ENCODE results near the gene ANKRD28.

DNA sequence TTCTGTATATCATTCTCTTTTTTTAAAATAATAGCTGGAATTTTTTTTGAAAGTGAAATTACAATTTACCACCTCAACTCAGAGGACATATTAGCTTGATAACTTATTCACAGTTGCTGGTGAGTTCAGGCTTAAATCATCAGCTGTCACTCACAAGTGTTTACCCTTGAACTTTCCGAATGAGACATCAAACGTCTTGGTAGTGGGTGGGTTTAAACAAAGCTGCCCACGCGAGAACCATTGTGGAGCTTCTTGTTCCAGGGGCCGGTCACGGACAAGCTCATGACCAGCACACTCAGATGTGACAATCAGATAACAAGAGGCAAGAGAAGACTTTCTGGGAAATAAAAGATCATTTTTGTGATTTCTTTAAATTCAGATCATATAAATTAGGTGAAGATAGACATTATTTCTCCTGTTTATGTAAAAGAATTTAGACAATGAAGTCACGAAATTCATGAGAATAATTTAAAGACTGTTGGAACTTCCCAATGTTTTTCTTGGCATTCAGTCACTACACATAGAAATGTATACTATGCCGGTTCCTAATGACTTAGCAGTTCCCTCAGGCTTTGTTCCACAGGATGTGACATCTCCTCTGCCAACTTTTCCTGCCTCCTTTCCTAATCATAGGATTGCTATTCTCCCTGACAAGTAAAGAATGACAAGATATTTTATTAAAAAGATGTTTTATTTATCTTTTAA is 167.0 kb downstream of the ANKRD28 start:
- TF ChIP-seq, protein P1, sequence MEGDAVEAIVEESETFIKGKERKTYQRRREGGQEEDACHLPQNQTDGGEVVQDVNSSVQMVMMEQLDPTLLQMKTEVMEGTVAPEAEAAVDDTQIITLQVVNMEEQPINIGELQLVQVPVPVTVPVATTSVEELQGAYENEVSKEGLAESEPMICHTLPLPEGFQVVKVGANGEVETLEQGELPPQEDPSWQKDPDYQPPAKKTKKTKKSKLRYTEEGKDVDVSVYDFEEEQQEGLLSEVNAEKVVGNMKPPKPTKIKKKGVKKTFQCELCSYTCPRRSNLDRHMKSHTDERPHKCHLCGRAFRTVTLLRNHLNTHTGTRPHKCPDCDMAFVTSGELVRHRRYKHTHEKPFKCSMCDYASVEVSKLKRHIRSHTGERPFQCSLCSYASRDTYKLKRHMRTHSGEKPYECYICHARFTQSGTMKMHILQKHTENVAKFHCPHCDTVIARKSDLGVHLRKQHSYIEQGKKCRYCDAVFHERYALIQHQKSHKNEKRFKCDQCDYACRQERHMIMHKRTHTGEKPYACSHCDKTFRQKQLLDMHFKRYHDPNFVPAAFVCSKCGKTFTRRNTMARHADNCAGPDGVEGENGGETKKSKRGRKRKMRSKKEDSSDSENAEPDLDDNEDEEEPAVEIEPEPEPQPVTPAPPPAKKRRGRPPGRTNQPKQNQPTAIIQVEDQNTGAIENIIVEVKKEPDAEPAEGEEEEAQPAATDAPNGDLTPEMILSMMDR (conservative IDR thresholded peaks at IDR 0.05; ENCODE audit: low read depth in 2 of 2), result no peak
- no peak for TF ChIP-seq POLR2AphosphoS5 (IDR thresholded peaks at IDR 0.05; ENCODE audit: low read depth)
- no peak for TF ChIP-seq EZH2 (IDR thresholded peaks at IDR 0.05; ENCODE audit: low read depth, unreplicated experiment)
- TF ChIP-seq JUNB (IDR thresholded peaks at IDR 0.05; ENCODE audit: unreplicated experiment), result no peak
- TF ChIP-seq CREB1 (CRISPR knock-in tag; IDR thresholded peaks at IDR 0.05; ENCODE audit: low read depth), result no peak
- TF ChIP-seq, protein P2, sequence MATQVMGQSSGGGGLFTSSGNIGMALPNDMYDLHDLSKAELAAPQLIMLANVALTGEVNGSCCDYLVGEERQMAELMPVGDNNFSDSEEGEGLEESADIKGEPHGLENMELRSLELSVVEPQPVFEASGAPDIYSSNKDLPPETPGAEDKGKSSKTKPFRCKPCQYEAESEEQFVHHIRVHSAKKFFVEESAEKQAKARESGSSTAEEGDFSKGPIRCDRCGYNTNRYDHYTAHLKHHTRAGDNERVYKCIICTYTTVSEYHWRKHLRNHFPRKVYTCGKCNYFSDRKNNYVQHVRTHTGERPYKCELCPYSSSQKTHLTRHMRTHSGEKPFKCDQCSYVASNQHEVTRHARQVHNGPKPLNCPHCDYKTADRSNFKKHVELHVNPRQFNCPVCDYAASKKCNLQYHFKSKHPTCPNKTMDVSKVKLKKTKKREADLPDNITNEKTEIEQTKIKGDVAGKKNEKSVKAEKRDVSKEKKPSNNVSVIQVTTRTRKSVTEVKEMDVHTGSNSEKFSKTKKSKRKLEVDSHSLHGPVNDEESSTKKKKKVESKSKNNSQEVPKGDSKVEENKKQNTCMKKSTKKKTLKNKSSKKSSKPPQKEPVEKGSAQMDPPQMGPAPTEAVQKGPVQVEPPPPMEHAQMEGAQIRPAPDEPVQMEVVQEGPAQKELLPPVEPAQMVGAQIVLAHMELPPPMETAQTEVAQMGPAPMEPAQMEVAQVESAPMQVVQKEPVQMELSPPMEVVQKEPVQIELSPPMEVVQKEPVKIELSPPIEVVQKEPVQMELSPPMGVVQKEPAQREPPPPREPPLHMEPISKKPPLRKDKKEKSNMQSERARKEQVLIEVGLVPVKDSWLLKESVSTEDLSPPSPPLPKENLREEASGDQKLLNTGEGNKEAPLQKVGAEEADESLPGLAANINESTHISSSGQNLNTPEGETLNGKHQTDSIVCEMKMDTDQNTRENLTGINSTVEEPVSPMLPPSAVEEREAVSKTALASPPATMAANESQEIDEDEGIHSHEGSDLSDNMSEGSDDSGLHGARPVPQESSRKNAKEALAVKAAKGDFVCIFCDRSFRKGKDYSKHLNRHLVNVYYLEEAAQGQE (IDR thresholded peaks at IDR 0.05; ENCODE audit: unreplicated experiment), result no peak
- TF ChIP-seq STAT1 (IDR thresholded peaks at IDR 0.05; ENCODE audit: unreplicated experiment), result no peak
- no peak for TF ChIP-seq EZH2phosphoT487 (IDR thresholded peaks at IDR 0.05; ENCODE audit: unreplicated experiment)
